T1000 (cell line): ENCODE results near the gene NAA40.

Source experiments
- DNase-seq: peaks from one replicate; lab custom pipeline; 2025; ENCODE audit warnings: mixed read lengths; lab: John Stamatoyannopoulos, UW

The NAA40 gene

GRCh38 chr11:63913866-63914830, 24.7 kb upstream of the NAA40 start:
- no peak for DNase-seq

DNA sequence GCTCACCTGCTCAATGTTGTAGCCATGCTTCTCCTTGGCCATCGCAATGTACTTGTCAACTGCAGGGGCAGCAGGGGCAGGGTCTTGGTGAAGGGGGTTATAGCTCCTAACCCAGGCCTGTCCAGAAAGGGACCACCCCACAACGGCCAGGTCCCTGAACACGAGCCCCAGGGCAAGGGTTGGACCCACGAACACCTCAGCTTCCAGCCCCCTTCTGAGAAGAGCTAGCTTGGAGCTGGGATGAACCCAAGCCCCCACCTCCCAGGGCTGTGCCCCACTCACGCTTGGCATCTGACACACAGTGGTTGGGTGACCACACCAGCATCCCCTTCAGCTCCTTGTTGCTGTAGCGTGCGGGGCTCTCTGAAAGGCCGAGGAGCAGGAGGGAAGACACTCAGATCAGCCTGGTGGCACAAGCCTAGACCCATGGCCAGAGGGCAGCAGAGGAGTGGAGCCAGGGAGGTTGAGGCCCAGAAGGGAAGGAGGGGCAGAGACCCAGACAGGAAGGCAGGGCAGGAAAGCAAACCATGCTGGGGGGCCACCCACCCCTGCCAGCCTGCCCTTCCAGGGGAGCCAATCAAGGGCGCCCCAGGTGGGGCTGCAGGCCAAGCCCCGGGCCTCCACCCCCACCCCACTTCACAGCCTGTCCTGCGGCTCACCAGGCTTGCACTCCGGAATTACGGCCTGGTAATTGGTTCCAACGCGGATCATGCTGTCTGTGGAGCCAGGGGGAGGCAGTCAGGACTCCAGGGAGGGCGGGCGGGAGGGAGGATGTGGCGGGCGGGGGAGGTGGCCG, 23.7 kb upstream of the NAA40 start:
- no peak for DNase-seq

DNA sequence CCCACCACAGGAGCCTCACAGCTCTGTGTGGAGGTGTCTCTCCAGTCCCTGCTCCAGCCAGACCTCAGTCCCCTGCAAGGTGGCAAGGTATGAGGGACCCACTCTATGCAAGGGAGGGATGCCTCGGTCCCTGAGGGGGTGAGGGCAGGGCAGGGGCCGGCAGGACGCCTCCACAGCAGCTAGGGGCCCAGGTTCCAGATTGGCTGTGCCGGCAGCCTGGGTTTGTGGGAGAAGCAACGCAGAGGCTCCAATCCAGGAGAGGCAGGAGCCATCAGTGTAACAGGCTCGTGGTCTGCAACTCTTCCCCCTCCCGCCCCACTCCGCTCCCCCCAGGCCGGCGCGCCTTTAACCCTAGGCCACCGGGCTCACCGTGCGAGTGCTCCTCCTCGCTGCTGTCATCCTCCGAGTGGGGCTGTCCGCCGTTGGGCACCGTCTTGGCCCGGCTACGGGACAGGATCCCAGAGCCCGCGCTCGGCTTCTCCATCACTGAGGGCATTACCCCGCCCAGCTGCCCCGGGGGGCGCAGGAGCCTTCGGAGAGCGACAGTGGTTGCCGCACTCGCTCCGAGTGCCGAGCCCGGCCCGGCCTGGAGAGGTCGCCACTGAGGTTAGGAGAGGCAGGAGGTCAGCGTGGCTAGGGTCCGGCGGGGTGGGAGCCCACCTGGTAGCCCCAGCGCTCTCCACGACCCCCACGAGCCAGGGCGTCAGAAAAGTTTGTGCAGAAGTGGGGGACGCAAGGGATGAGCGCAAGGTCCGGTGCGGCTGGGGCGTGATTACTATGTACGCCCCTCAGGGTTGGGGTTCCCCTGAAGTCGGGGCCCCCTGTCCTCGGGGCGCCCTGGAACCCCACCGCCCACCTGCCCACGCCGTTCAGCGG, 22.6 kb upstream of the NAA40 start:
- DNase-seq: peak; percentile 52

DNA sequence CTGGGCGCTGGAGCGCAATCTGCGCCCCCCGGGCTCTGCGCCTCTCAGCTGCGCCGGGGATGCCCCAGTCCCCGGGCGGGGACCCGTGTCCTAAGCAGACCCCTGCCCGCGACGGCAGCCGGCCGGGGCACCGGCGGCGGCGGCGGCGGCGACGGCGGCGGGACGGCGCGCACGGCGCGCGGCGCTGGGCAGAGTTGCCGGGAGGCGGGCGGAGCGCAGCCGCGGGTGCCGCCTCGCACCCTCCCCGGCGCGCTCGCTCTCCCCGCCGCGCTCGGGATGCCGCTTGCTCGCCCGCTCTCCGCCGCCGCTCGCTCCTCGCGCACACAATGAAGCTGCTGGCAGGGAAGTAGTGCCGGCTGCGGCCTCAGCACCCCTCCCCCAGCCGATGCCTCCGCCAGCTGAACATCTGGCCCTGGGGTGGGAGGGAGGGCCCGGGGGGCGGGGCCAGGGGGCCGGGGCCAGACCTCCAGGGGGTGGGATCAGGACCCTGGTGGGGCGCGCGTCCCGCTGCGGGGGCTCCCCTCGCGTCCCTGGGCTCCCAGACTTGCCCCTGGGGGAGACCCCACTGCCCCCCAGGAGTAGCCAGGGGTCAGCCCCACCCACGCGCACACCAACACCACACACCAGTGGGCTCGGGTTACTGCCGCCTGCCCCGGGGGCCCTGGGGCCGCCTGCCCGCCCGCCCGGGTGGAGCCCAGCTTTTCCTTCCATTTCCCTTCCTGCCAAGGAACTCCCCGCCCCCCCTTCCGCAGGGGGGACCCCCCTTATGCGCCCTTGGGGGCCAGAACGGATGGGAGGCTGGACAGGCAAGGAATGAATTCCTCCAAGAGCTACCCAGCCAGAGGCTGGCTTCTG, 21.7 kb upstream of the NAA40 start, which contains the start of gene RCOR2:
Gene RCOR2, minus strand, starts transcription at position 328 of the 855 bp plus-strand sequence. CDS start 708 bp downstream, outside the sequence.
- peak; percentile 35 for DNase-seq

DNA sequence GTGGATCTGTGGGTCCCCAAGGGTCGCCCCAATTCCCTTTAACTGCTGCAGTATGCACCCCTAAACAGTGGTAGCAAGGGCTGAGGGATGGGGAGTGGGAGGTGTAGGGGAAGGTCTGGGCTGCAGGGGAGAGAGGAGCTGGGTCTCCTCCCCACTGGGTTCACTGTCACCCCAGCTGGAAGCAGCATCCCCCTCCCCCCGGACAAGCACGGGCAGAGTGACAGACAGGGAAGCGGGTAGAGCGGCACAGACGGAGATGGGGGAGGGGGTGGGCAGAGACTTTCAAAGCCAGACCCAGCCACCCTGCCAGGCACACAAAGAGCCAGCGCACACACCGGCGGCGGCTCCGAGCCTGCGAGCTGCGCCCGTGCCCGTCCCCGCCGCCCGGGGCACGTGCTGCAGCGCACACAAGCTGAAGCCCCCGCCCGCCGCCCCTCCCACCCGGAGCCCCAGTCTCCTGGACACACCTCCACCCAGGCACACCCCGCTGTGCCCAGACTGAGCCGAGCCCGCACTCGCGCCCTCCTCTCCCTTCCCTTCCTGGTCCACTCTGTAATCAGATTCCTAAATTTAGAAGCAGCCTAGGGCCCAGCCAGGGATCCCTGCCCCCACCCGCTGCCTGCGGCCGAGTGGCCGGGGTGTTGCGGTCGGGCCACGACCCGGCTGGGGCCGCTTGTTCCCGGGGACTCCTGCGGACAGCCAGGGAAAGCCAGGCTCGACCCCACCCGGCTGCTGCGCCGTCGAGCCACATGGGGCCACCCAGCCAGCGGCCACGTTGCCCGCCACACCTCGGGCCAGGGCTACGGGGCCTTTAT, 20.9 kb upstream of the NAA40 start:
- no peak for DNase-seq

- DNase-seq: no peak
Observed at GRCh38 chr11:63918507-63919191, 20.2 kb upstream of the NAA40 start.

GRCh38 chr11:63919267-63920125, 19.3 kb upstream of the NAA40 start:
- DNase-seq: no peak

GRCh38 chr11:63920126-63920938, 18.5 kb upstream of the NAA40 start:
- DNase-seq: no peak

GRCh38 chr11:63920939-63921417, 17.8 kb upstream of the NAA40 start:
- DNase-seq: no peak

DNA sequence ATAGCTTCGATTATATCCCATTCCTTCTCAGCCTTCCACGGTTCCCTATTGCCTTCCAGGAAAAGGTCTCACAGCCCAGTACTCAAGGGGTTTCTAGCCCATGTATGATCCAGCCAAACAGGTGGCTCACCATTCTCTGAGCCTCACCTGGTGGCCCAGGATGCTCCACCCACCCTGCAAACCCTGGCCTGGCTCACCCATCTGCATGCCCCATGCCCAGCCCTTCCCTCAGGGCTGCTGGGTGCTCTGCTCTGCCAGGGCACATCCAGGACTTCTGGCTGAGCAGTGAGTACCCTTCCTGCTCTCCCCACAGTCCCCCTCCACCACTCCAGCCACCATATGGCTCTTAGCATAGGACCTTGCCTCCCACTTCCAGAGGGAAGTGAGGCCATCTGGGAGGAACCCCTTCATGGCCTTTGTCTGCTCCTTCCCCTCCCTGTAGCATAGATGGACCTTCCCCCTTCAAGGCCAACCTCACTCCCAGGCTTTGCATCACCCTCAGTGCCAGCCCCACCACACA, 16.1 kb upstream of the NAA40 start:
- DNase-seq: no peak

GRCh38 chr11:63923319-63923718, 15.5 kb upstream of the NAA40 start:
- no peak for DNase-seq

DNA sequence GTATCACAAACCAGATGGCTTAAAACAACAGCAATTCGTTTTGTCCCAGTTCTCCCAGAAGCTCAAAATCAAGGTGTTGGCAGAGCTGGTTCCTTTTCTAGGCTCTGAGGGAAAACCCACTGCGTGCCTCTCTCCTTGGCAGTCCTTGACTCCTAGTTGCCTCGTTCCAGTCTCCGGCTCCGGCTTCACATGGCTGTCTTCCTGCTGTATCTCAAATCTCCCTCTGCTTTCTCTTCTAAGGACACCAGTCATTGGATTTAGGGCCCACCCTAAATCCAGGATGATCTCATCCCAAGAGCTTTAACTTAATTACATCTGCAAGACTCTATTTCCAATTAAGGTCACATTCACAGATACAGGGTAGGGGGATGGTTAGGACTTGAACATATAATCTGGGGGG, 9.2 kb upstream of the NAA40 start:
- DNase-seq: no peak

- no peak for DNase-seq
Observed at GRCh38 chr11:63931045-63931444, 7.8 kb upstream of the NAA40 start.

DNA sequence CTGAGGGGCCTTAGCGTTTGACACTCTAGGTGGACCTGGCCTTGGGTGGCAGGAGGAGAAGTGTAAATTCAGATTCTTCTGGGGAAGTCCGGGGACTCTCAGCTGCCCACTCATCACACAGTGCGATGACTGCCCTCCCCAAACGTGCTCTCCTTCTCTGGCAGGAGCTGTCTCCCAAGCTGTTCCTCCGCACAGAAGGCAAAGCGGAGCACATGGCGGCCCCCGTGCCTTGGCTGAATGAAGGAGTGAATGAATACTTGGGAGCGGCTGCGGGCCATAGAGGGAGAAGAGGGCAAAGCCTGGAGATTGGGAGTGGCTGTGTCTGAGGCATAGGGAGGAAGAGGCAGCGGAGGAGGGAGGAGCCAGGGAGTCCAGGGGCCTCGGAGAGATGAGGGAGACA, 6.9 kb upstream of the NAA40 start:
- no peak for DNase-seq

- DNase-seq: no peak
Observed at GRCh38 chr11:63933459-63933858, 5.3 kb upstream of the NAA40 start.

DNA sequence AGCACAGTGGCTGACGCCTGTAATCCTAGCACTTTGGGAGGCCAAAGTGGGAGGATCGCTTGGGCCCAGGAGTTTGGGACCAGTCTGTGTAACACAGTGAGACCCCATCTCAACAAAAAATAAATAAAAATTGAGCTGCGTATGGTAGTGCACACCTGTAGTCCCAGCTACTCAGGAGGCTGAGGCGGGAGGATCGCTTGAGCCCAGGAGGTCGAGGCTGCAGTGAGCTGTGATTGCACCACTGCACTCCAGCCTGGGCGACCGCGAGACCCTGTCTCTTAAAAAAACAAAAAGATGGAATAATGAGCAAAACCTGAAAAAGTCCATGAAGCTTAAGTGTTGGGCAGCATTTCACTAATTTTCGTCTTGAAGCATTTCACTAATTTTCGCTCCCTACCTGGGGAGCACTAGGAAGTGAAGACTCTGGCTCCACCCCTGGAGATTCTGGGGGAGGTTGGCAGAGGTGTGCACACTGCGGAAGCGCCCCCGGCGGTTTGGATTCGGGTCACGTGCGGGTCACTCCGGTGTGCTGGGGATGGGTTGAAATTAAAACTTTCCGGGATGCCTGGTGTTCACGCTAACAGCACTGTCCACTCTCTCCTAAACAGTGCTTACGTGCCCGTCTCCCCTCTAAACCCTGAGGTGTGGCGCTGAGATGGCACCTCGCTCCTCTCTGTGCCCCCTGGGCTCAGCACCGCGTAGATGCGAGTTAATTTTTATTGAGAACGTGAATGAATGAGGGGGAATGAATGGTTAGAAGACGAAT, 906 bp upstream of the NAA40 start:
- no peak for DNase-seq
